Hematopoietic multipotent progenitor cell (in vitro differentiated cells): ENCODE data around the gene CRIM1. TPM values are rescaled to one million over a fixed set of nuclear protein-coding genes. Genes with fewer than 3 reads are reported as not detected.
A peak's percentile ranks its signal among the peaks of the same experiment; 100 is the strongest.

Source experiments
- DNase-seq, 3 donors: peaks; one replicate each; pipeline ENCODE4 v3.0.0-alpha.2; 2011 to 2015; ENCODE audit warnings: low read depth in 2 of 3, low spot score in 2 of 3
- total RNA-seq: library from RNA; depleted of rRNA; stranded (reverse); fragments of >200 nt; gene quantifications from one replicate; pipeline ENCODE4 v1.2.3, GENCODE V29; 2012

The CRIM1 gene
- total RNA-seq, 1 donor = 28.3 TPM

DNA sequence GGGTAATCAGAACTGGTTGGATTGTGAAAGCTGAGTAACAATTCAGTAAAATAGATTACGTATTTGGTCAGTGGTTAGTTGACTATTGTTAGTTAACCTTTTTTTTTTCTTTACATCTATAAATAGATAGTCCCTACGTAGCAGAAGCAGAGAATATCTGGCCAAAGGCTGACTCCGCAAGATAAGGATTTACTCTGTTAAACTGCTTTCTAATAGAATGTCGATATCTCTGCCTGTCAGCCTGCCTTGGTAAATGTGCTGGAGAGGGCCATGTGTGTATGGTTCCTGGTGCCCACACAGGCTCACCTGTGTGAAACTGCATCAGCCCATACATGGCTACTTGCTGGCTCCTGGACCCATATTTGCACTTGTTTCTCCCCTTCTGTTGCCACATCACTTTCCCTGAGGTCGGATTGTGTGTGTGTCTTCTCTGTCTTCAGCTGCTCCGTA lies 94.4 kb downstream of the CRIM1 start:
- peak in 1 of 3 donors; percentile 29 for DNase-seq

DNA sequence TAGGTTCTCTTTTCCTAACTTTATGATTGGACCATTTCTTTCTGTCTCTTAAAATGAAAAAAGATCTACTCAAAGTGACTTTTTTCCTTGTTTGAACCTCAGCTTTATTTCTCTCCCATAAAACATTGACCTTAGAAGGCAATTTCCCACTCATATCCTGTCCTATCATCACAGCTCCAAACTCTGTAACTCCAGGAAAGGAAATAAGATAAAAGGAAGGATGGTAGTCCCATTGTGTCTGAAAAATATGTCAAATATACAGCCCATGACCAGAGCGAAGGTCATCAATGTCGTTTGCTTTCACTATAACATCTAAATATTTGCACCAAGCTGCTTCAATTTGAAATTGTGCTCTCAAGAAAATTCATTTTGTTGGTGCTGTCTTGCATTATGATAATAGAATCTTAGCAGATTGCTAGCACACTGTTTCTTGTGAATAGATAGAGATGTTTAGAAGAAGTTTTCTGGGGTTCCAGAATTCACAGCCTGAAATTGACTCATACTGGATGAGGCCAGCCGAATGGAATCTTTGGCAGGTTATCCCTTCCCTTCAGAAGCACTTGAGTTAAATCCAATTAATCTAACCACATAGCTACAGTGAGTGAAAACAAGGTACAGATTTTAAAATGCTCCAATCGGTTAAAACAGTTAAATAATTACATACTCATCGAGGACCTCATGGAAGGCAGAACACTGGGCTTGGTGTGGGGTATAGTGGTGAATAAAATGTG lies 95.1 kb downstream of the CRIM1 start:
- no peak for DNase-seq

DNA sequence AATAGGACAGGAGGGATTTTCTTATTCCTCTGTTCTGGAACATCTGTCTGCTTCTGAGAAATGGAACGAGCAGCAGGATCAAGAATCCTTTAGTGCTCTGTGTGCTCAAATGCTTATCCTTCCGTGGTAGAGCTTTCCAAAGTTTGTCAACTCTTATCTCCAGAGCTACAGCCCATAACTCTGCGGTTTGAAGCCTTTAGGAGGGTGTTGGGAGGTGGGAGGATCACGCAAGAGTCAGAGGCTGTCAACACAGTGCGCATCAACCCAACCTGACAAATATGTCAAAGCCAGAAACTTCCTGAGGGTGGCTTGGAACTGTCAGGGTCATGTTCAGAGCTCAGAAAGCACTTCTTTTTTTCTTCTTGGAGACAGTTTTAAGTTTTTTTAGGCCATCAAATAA lies 95.9 kb downstream of the CRIM1 start:
- DNase-seq = no peak

DNA sequence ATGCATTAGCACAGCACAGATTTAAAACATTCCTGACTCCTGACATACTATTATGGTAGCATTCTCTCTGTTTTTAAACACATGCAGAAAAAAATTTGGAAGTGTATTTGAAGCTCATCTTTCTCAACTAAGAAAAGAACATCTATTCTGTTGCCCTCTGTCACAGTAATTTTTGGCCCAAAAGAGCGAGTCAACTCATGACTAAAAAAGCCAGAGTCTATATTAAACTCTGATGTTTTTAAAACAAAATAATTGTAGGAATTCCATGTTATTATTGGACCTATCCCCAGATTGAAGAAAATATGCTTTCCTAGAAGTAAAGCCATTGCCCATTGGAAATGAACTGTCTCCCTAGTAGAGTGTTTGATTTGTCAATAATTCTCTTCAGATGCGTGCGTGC lies 96.7 kb downstream of the CRIM1 start:
- no peak for DNase-seq

DNA sequence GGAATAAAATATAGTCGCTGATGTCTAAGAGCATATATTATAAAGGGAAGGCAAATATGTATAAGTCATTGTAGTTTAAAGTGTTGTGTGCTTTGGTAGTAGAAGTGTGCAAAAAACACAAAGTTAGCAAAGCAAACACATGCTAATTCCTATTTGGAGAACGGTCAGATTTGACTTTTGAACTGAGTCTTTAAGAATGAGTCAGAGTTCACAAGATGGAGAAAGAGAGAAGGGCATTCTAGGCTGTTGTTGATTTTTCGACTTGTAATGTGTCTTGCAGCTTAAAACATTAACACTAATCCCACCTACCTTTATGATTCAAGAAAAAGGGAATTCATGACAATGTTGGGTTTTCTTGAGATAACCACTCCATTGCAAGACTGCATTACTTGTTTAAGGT lies 98.1 kb downstream of the CRIM1 start:
- DNase-seq = no peak

DNA sequence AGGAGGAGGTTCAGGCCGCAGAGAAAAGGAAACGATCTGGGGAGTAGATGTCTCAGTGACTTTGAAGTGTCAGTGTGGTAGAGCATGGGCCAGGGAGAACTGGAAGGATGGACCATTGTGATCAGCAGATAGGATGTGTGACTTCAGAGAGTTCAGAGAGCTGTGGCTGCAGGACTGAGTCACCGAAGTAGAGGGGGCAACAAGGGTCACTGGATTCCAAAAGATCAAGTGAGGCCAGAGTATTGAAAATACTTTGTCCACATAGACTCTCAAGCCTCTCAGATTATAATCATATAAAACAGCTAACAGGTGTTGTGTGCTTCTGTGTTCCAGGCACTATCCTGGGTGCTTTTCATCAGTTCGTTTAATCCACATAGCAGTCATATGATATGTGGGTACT lies 99.4 kb downstream of the CRIM1 start:
- no peak for DNase-seq

DNA sequence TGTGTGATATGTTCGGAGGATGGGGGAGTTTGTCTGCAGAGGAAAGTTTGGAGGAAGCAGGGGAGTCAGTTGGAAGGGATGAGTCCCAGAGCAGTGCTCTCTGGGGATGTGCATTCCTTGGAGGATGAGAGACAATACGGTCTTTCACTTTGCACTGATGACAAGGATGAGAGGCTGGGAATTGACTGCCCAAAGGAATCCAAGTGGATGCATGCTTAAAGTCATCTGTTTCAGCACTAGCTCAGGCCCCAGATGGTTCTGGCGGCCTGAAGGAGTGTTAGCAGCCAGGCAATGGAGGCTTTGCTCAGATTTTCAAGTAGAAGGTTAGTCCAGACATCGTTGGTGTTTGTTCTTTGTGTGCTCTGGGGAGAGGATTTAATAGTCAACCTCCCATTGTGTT lies 100.2 kb downstream of the CRIM1 start:
- DNase-seq = no peak

DNA sequence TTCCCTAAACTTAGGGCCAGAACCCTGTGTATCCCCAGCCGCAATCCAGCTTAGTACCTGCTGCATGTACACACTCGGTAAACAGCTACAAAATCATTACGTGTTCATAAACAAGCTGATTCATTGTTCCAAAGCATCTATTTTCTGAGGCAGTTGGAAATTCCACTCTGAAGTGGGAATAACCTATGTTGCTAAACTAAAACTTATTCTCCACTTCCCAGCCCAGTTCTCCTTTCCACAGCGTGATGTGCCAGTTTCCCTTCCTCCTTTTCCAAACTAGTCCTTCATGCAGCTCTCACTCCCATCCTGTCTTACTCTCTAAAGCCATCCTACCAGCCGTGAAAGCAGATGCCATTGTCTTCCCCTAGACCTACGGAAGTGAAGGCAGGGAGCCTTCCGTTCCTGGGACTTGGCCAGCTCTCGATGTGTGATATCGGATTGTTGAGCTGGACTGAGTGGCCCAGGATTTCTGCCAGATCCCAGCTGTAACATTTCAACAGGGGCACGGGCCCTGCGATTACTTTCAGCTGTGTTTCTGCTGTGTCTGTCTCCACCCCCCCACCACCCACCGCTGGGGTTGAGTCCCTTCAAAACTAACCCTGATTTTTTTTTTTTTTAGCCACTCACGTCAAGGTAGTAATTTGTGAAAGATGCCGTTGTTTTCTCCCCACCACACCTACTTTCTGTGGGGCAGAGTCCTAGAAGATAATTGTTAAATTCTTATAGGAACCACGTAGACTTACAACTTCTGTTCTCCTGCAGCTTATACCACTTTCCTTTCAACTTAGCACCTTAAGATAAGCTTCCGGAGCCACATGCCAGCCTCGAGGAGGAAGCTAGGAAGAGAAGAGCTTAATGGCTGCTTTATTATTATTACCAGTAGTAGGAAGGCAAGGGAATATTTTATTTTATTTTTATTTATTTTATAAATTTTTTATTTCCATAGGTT lies 100.9 kb downstream of the CRIM1 start:
- DNase-seq = no peak

DNA sequence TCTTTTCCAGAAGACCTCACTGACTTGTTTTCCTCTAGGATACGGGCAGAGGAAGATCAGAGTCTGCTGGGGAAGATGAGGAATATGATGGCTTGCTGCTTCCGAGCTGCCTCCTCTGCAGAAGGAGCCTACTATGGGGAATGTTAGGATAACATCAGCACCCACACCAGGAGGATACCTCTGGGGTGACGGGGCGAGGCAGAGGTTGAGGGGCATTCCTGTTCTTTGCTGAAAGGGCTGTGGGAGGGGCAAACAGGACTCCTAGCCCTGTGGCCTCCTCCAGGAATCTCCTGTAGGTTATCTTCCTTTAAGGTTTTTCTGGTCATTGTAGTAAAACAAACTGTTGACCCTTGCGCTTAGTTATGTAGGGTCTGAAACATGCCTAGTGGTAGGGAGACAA lies 102.5 kb downstream of the CRIM1 start:
- no peak for DNase-seq

DNA sequence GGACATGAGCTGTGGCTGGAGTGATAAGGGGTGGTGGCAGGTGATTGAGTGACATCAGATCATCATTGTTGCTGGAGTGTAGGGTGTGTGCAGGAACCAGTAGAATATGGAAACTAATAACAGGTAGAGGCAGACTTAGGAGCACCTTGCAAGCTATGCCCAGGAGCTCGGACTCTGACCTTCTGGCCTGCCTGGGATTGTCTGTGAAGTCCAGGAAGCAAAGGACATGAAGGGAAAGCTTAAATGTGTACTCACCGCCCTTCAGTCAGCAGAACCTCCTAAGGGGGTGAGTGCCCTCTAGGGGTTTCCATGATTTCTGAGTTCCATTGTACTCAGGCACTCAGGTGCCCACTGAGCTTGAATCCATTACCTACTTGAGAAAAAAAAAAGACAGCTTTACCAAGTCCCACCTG lies 104.2 kb downstream of the CRIM1 start:
- DNase-seq = no peak

DNA sequence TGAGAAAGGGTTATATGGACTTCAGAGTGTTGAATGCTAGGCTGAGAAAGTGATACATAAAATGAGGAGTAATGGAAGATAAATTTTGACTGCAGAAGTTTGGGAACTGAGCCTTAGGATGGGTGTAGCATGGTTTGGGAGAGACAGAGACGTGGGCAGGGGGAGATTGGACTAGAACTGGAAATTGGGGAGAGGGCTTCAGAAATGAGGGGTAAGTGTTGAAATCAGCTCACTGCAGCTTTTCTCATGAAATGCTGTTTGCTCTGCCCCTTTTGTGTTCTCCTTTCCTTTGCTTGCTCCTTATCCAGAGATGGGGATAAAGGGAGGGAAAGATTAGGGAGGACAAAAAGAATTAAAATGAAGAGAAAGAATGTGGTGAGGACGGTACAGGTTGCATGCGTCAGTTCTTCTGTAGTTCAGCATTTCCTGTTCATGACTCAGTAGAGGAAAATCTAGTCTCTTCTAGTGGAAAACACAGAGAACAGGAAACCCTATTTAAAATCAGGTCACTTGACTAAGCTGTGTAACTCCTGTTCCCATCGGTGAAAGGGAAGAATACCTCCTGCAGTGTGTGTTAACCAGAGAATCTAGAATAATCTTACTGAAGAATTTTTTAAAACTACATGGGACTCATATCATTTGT lies 105.6 kb downstream of the CRIM1 start:
- DNase-seq = peak in 1 of 3 donors; percentile 14

DNA sequence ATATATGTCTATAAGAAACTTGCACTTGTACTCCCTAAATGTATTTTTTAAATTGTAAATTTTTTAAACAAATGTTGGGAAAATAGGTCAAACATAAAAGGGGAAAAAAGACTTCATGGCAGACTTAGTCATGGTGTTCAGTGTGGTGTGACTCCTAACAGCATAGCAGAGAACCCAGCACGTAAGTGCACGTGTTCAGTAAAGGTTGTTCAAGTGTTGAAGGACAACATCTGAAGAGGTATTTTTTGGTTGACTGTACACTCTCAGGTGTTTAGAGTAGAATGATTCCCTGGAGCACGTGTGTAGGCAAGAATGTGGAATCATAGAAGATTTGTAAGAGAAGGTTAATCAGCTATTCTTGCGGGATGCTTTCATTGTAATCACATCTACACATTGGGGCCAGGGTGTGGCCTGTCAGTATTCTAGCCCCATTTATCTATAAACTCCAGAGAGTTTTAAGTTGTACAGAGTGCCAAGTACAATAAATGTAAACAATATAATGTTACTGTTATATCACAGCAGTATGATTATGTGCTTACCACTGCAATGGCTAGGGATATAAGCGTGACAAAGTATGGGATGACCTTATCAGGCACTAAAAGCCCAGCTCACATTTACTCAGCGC lies 106.8 kb downstream of the CRIM1 start:
- no peak for DNase-seq

DNA sequence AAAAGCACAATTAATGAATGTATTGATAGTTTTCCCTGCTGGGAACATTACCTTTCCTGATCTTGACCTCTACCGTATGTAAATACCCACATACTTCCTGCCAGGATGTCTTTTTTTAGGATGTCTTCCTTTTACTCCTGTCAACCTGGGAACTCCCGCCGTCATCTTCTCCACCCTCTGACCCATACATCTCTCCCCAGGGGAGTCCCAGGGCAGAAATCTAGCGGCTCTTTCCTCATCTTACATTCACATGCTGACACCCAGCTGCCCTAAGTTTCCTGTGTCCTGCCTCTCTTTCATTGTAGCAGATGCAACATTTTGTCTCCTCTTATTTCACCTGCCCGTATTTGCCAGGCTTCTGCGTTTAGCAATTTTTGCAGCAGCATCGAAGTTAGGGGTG lies 107.8 kb downstream of the CRIM1 start:
- no peak for DNase-seq

DNA sequence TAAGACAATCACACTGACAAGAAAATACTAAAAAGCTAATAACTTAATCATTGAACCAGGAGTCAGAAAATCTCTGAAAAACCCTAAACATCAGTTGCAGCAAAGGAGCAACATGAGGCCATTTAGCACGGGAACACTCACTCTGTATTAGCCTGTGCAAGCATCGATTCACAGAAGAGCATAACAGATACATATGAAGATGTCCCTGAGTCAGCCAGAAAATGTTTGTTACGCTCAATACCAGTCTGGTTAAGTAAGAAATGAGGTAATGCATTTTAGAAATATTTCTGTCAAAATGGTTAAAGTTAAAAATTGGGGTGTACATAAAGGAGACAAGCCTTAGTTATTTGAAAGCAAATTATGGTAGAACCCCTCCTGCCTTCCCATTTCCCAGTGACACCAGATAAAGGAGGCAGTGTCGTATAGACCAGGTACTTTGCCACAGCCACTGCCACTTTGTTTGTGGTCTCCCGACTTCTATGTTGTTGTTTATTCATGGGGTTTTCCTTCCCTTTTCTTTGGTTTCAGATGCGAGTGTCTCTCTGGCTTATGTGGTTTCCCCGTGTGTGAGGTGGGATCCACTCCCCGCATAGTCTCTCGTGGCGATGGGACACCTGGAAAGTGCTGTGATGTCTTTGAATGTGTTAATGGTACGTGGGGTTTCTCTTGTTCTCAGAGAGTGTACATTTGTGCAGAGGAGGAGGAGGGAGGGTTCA lies 108.6 kb downstream of the CRIM1 start:
- DNase-seq = no peak

DNA sequence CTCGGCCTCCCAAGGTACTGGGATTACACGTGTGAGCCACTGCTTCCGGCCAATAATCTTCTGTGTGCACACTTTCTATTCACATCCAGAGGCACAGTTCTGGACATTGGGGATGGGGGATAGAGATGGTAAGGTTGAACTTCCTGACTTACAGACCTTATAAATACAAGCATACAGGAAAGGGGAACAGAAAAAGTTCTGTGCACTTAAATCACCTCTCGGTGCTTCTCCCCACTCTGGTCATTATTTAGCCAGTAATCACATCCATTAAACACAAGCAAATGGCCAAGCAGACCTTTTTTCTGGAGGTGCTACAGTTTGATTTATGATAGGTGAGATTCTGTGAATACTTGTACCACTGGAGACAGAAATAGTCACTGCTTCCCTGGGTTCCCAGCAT lies 110.6 kb downstream of the CRIM1 start:
- no peak for DNase-seq

DNA sequence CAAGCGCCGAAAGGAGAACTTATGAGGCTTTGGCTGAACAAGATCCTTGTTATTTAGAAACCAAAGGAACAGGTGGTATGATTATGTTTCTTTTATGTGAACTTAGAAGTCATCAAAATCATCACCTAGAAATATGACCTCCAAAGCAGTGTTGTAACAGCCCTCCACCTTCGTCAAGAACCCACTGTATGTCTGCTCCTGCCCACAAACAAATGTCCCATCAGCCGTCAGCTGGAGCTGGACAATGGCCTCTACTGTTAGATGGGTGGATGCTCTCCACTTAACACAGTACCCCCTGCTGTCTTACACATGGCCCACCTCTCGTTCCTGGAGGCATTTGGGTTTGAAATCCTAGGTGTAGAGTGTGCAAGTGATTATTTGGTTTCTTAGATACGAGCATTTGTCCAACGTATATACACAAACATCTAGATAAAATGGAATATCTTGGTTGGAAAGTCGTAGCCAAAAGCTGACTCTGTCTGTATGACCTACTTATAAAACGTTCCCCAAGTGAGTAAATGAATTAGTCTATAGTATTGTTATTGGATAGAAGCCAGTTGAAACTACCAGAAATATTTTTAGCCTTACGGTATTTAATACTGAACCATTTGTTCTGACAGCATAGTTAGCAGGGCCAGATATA lies 113.0 kb downstream of the CRIM1 start:
- no peak for DNase-seq

DNA sequence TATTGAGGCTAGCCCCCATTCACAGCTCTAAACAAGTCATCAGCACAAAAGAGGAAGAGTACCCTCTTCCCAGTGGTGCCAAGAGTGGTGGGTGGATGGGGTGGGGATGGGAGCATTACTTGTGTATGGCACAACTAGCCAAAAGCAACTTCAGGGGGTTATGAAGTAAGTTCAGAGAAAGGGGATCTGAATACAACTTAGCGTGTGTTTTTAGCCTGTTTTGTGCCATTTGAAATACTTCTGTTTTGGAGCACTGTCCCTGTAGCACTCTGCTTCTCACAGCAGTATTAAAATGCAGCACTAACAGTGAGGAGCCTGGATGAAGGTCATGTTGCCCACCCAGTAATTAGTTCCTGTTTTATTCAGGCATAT lies 113.5 kb downstream of the CRIM1 start:
- no peak for DNase-seq

DNA sequence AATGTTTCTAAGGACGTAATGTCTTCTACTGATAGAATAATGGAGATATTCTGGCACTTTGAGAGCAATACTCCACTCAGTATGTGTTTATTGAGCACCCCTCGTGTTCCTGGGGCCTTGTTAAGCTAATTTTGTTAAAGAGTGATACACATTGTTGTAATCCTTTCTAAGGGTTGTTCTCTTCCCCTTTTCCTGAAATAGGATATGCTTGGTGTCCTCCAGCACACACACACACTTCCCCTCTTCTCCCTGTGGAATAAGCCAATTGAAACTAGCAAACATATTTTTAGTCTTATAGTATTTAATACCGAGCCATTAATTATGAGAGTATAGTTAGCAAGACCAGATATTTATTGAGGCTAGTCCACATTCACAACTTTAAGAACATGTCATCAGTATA lies 114.1 kb downstream of the CRIM1 start:
- DNase-seq = no peak

DNA sequence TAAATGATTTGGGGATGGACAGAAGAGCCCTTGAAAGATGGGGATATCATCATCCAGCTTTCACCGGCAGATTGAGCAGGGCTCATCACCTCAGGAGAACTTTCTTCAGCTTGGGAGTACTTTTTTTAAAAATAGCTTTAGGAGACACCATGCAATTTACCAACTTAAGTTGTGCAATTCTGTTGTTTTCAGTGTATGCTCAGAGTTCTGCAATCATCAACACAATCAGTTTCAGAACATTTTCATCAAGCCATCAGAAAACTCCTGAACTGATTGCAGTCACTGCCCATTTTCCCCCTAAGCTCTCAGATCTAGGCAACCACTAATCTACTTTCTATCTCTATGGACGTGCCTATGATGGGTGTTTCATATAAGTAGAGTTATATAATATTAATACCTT lies 117.7 kb downstream of the CRIM1 start:
- no peak for DNase-seq

DNA sequence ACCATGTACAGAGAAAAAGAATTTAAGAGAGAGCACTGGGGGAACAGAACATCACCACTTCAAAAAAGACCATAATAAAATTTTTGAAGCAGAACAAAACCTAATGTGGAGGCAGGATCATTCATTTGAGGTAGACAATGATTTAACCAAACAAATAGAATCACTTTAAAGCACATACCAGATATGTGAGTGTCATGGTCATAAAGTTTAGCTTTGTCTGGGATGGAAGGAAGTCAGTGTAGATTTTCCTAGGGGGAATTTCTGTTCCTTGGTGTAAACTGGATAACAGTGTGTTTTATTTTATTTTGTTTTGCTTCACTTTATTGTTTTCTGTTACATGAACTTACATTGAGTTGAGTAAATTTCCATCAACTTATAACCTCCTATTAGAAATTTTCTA lies 120.8 kb downstream of the CRIM1 start:
- DNase-seq = no peak
